Spinal cord (tissue), 10 donors: ENCODE data around the gene ADK. TPM values are rescaled to one million over a fixed set of nuclear protein-coding genes. Genes with fewer than 3 reads are reported as not detected.

Experiments
- DNase-seq, 6 donors: peaks; one replicate each; pipeline versions ENCODE4 v3.0.0 to v3.0.0-alpha.2; 2013 to 2015; ENCODE audit warnings: low spot score in 6 of 6, low read depth in 4 of 6
- H3K27ac ChIP-seq: one replicate; pipeline ENCODE4 v1.5.1; 2013; ENCODE audit warnings: low read depth, low read length, control low read depth
- H3K27me3 ChIP-seq: one replicate; pipeline ENCODE4 v1.6.1; 2013; ENCODE audit warnings: low read length; ENCODE audit not compliant: control insufficient read depth, insufficient read depth
- H3K36me3 ChIP-seq: one replicate; pipeline ENCODE4 v1.6.1; 2013; ENCODE audit warnings: low read length; ENCODE audit not compliant: control insufficient read depth, insufficient read depth
- H3K4me1 ChIP-seq: one replicate; pipeline ENCODE4 v1.6.1; 2013; ENCODE audit warnings: low read length; ENCODE audit not compliant: control insufficient read depth, insufficient read depth
- H3K4me3 ChIP-seq: one replicate; pipeline ENCODE4 v1.5.1; 2013; ENCODE audit warnings: low read depth, low read length, control low read depth
- H3K9me3 ChIP-seq: one replicate; pipeline ENCODE4 v1.6.1; 2013; ENCODE audit warnings: low read length; ENCODE audit not compliant: control insufficient read depth, insufficient read depth
- WGBS: methylation state at CpG from one replicate; pipeline ENCODE4 v1.1.5; 2013; ENCODE audit warnings: missing lambda C conversion rate; ENCODE audit not compliant: insufficient coverage; 5-methylcytosine and 5-hydroxymethylcytosine counted together
- polyA plus RNA-seq, 2 donors: library from polyadenylated mRNA; unstranded; fragments of 120-200 nt; gene quantifications; one replicate each; pipeline ENCODE4 v1.2.1, GENCODE V29; 2013; ENCODE audit not compliant: insufficient read length in 2 of 2
- total RNA-seq, 2 donors: library from RNA; depleted of rRNA in 1 of 2; stranded (reverse); fragments of 120-200 nt in 1 of 2; fragments of >200 nt in 1 of 2; gene quantifications; one replicate each; pipeline versions ENCODE4 v1.2.3 to v1.2.4, GENCODE V29; 2013 to 2014
- donor health status: healthy.

ADK gene
- total and polyA plus RNA-seq, 4 donors = 46.9 to 58.9 (median 51.1) TPM

DNA sequence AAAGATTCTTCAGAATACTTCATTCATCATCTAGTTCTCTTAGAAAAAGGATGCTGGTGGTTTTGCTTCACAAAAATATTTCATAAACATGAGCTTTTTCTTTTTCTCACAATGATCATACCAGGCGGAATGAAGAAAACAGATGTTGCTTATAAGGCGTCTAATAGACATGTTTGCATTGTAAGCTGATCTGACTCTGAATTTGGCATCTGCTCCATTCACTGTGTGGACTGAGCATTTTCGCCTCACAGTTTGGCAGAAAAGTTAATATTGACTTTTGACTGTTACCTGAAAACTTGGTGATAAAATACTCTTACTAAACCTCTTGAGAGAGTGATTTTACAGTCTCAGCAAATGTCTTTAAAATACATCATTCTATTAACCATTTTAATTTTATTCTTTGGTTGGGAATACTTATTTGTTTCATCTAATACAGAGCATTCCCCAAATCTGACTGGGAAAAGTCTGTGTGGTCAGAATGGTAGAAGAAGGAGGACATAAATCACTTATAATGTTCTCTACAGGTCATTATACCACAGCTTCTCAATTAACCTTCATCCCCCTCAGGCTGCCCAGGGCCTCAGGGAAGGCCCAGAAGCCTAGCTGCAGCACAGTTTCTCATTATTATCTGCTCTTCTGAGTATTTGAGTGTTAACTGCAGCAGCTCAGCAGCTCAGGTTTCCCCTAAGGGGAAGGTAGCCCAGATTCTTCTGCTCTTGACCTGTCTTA lies 553.8 kb downstream of the ADK start:
- Histone ChIP-seq H3K9me3 (no peaks in the 10 kb centered on the region), H3K4me3 (no peak overlapping the region), H3K27me3 (no peaks in the 10 kb centered on the region), H3K4me1 (no peaks in the 10 kb centered on the region), H3K27ac (no peak overlapping the region), H3K36me3 (no peaks in the 10 kb centered on the region)
- peak in 1 of 6 donors; percentile 7 for DNase-seq
- no CpG with 5 or more reads among the region's 3 CpGs for WGBS

DNA sequence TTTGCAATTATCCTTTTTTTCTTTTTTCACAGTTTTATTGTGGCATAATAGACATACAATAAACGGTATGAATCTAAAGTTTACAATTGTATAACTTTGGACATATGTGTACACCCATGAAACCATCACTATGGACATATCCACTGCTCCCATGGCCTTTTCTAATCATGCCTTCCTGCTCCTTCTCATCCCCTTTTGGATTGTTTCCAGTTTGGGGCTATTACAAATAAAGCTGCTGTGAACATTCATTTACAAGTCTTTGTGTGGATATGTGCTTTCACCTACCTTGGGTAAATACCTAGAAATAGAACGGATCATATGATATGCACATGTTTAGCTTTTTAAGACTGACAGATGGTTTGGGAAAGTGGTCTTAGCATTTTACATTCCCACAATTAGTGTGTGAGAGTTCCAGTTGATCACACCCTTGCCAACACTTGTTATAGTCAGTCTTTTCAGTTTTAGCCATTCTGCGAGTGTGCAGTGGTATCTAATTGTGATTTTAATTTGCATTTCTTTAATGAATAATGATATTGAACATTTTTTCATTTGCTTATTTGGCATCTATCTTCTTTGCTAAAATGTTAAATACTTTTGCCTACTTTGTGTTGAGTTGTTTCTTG lies 554.4 kb downstream of the ADK start:
- no peak for DNase-seq
- no peak overlapping the region for H3K27ac ChIP-seq
- H3K36me3 ChIP-seq = no peaks in the 10 kb centered on the region
- H3K9me3 ChIP-seq = no peaks in the 10 kb centered on the region
- no peaks in the 10 kb centered on the region for H3K4me1 ChIP-seq
- WGBS = no CpG with 5 or more reads among the region's 3 CpGs
- no peaks in the 10 kb centered on the region for H3K27me3 ChIP-seq
- no peak overlapping the region for H3K4me3 ChIP-seq

DNA sequence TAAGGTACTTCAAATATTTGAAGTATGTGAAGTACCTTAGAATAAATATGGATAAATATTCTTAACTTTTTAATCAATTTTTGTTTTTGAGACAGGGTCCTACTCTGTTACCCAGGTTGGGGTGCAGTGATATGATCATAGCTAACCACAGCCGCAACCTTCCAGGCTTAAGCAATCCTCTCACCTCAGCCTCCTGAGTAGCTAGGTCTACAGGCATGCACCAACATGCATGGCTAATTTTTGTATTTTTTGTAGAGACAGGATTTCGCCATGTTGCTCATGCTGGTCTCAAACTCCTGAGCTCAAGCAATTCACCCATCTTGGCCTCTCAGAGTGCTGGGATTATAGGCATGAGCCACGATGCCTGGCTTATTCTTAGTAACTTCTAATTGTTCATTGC lies 555.9 kb downstream of the ADK start:
- Histone ChIP-seq H3K4me3 (no peak overlapping the region), H3K4me1 (no peaks in the 10 kb centered on the region), H3K27ac (no peak overlapping the region), H3K36me3 (no peaks in the 10 kb centered on the region), H3K27me3 (no peaks in the 10 kb centered on the region), H3K9me3 (no peaks in the 10 kb centered on the region)
- 86% methylated on average over 1 of the region's 3 CpGs for WGBS
- DNase-seq = no peak

DNA sequence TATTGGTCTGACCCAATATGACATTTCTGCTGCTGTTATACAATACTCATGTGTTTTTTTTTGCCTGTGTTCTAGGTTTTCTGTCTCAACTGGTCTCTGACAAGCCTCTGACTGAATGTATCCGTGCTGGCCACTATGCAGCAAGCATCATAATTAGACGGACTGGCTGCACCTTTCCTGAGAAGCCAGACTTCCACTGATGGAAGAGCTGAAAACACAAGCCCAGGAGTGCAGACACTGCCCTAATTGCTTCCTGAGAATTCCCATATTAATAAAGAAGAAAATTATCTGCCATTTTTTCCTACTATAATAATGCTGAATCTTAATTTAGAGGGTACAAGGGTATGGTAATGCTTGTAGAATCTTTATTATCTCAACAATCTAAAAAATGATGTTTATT lies 557.2 kb downstream of the ADK start:
- H3K4me1 ChIP-seq = no peaks in the 10 kb centered on the region

DNA sequence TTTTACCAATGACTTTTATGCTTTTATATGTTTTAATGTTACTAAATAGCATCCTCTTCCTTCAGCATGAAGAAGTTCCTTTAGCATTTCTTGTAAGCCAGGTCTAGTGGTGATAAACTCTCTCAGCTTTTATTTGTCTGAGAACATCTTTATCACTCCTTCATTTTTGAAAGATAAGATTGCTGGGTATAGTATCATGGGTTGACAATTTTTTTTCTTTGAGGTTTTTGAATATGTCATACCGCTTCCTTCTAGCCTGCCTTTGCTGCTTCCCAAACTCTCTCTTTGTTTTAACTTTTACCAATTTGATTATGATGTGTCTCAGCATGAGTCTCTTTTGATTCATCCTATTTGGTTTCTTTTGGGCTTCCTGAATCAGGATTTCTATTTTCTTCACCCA lies 567.2 kb downstream of the ADK start:
- peaks cover 10% of the 10 kb centered on the region for H3K9me3 ChIP-seq
- H3K27ac ChIP-seq = no peak overlapping the region
- no peaks in the 10 kb centered on the region for H3K27me3 ChIP-seq
- H3K36me3 ChIP-seq = no peaks in the 10 kb centered on the region
- WGBS = no CpG with 5 or more reads among the region's 1 CpG
- no peaks in the 10 kb centered on the region for H3K4me1 ChIP-seq
- no peak for DNase-seq
- H3K4me3 ChIP-seq = no peak overlapping the region

More for the DNA sequence above, 557.2 kb downstream of the ADK start:
- 64% methylated on average over 1 of the region's 2 CpGs for WGBS
- Histone ChIP-seq H3K36me3 (no peaks in the 10 kb centered on the region), H3K27ac (no peak overlapping the region), H3K9me3 (no peaks in the 10 kb centered on the region), H3K4me3 (no peak overlapping the region), H3K27me3 (no peaks in the 10 kb centered on the region)
- DNase-seq = peak in 2 of 6 donors; percentile 12 to 83

DNA sequence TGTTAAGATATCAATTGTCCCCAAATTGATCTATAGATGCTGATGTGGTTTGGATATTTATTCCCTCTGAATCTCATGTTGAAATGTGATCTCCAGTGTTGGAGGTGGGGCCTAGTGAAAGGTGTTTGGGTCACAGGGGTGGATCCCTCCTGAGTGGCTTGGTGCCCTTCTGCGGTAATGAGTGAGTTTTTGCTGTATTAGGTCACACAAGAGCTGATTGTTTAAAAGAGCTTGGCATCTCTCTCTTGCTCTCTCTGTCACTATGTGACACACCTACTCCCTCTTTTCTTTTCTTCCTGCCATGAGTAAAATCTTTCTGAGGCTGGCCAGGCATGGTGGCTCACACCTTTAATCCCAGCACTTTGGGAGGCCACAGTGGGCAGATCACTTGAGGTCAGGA lies 577.2 kb downstream of the ADK start:
- Histone ChIP-seq H3K27ac (no peak overlapping the region), H3K9me3 (peaks cover 8% of the 10 kb centered on the region), H3K4me1 (no peaks in the 10 kb centered on the region), H3K4me3 (no peak overlapping the region), H3K27me3 (no peaks in the 10 kb centered on the region), H3K36me3 (no peaks in the 10 kb centered on the region)
- WGBS = no CpG with 5 or more reads among the region's 1 CpG
- no peak for DNase-seq

DNA sequence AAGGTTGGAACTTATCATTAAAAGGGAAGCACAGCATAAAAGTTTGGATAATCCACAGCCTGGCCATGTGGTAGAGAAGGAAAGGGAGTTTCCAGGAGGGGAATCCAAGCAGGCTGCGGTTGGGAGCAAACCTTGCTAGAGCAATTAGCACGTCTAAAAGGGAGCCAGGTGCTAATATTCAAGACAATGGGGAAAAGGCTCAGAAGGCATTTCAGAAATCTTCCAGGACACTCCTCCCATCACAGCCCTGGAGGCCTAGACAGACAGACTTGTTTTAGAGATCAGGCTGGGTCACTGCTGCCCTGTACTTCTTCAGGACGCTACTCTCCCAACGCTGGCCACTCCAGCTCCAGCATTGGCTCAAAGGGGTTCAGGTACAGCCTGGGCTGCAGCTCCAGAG lies 579.2 kb downstream of the ADK start:
- no peak overlapping the region for H3K4me3 ChIP-seq
- peaks cover 8% of the 10 kb centered on the region for H3K9me3 ChIP-seq
- H3K4me1 ChIP-seq = no peaks in the 10 kb centered on the region
- H3K36me3 ChIP-seq = no peaks in the 10 kb centered on the region
- no peak overlapping the region for H3K27ac ChIP-seq
- DNase-seq = no peak
- no peaks in the 10 kb centered on the region for H3K27me3 ChIP-seq
- 43% methylated on average over 4 of the region's 4 CpGs for WGBS

DNA sequence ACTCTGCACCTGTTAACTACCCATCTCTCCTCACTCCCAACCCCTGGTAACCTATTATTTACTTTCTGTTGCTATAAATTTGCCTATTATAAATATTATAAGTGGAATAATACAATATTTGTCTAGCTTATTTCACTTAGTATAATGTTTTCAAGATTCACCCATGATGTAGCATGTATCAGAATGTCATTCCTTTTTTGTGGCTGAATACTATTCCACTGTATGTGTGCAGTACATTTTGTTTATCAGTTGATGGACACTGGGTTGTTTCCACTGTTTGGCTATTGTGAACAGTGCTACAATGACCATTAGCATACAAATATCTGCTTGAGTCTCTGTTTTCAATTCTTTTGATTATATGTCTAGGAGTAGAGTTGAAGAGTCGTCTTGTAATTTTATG lies 582.6 kb downstream of the ADK start:
- Histone ChIP-seq H3K27ac (no peak overlapping the region), H3K27me3 (no peaks in the 10 kb centered on the region), H3K4me1 (no peaks in the 10 kb centered on the region), H3K9me3 (peaks cover 8% of the 10 kb centered on the region), H3K4me3 (no peak overlapping the region), H3K36me3 (no peaks in the 10 kb centered on the region)
- WGBS = no CpG with 5 or more reads among the region's 1 CpG
- DNase-seq = no peak

DNA sequence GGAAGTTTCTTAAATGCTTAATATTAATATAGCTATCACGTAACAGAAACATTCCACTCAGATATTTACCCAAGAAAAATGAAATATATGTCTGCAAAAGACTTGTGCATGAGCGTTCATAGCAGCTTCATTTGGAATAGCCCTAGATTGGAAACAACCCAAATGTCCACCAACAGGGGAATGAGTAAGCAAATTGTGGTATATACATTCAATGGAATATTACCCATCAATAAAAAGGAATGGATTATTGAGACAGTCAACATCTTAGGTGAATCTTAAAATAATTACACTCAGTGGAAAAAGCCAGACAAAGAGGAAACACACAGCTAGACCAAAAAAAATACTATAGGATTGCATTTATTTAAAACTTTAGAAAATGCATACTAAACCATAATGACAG lies 585.0 kb downstream of the ADK start:
- Histone ChIP-seq H3K27ac (no peak overlapping the region), H3K9me3 (peaks cover 7% of the 10 kb centered on the region), H3K36me3 (no peaks in the 10 kb centered on the region), H3K4me3 (no peak overlapping the region), H3K27me3 (no peaks in the 10 kb centered on the region), H3K4me1 (no peaks in the 10 kb centered on the region)
- no CpG with 5 or more reads among the region's 2 CpGs for WGBS
- no peak for DNase-seq

DNA sequence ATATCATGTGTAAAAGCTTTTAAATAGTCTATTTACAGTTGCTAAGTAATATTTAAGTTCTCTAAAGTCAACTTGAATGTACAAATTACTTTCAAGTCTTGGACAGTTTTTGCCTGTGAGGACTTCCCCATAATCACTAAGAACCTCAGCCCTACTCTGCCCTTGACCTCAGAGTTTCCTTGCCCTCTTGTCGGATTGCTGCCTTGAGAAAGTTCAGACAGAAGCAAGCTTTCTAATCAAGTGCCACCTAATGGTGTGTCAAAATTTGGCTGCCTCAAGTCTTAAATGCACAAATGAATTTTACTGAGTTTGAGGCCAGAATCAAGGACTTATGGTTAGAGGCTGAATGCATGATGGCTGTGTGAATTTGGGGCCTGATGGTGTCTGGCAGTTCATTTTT lies 587.0 kb downstream of the ADK start:
- no peak for DNase-seq
- no peaks in the 10 kb centered on the region for H3K9me3 ChIP-seq
- no peak overlapping the region for H3K27ac ChIP-seq
- no peaks in the 10 kb centered on the region for H3K27me3 ChIP-seq
- H3K4me3 ChIP-seq = no peak overlapping the region
- H3K4me1 ChIP-seq = no peaks in the 10 kb centered on the region
- H3K36me3 ChIP-seq = no peaks in the 10 kb centered on the region
- 71% methylated on average over 1 of the region's 1 CpG for WGBS
